HuH-7.5 (cell line): ENCODE data around the gene COL4A1.

Experiments used
- DNase-seq: peaks from one replicate; pipeline ENCODE4 v3.0.0; 2011; ENCODE audit warnings: low spot score

The COL4A1 gene

GRCh38 chr13:110291286-110291685 lies 15.7 kb downstream of the COL4A1 start:
- no peak for DNase-seq

- no peak for DNase-seq
These were observed 16.1 kb downstream of the COL4A1 start for GRCh38 chr13:110290826-110291225.

- DNase-seq: no peak
These were observed 16.8 kb downstream of the COL4A1 start for GRCh38 chr13:110290153-110290552.

- DNase-seq: no peak
These were observed 17.3 kb downstream of the COL4A1 start for GRCh38 chr13:110289661-110290060.

GRCh38 chr13:110289174-110289573 lies 17.8 kb downstream of the COL4A1 start:
- DNase-seq: no peak

GRCh38 chr13:110286833-110287819 lies 19.8 kb downstream of the COL4A1 start:
- DNase-seq: no peak

GRCh38 chr13:110285991-110286832 lies 20.7 kb downstream of the COL4A1 start:
- no peak for DNase-seq

- DNase-seq: no peak
These were observed 22.0 kb downstream of the COL4A1 start for GRCh38 chr13:110284779-110285484.

GRCh38 chr13:110283736-110284517 lies 23.0 kb downstream of the COL4A1 start:
- no peak for DNase-seq

- no peak for DNase-seq
These were observed 24.6 kb downstream of the COL4A1 start for GRCh38 chr13:110282316-110282841.

GRCh38 chr13:110281736-110282135 lies 25.2 kb downstream of the COL4A1 start:
- DNase-seq: no peak

- DNase-seq: no peak
These were observed 25.8 kb downstream of the COL4A1 start for GRCh38 chr13:110280985-110281688.

GRCh38 chr13:110280231-110280813 lies 26.6 kb downstream of the COL4A1 start:
- no peak for DNase-seq

GRCh38 chr13:110279684-110280083 lies 27.3 kb downstream of the COL4A1 start:
- DNase-seq: no peak

GRCh38 chr13:110278859-110279258 lies 28.1 kb downstream of the COL4A1 start:
- DNase-seq: no peak

- no peak for DNase-seq
These were observed 29.5 kb downstream of the COL4A1 start for GRCh38 chr13:110277357-110277975.

GRCh38 chr13:110276553-110276950 lies 30.4 kb downstream of the COL4A1 start:
- DNase-seq: no peak

GRCh38 chr13:110275931-110276552 lies 30.9 kb downstream of the COL4A1 start:
- no peak for DNase-seq

GRCh38 chr13:110274687-110275086 lies 32.3 kb downstream of the COL4A1 start:
- no peak for DNase-seq
